ENCODE measurements around the gene FN1. TPM values are rescaled to one million over a fixed set of nuclear protein-coding genes. Genes with fewer than 3 reads are reported as not detected.

FN1 gene
- total RNA-seq, 1 donor, result 18,025 TPM

DNA sequence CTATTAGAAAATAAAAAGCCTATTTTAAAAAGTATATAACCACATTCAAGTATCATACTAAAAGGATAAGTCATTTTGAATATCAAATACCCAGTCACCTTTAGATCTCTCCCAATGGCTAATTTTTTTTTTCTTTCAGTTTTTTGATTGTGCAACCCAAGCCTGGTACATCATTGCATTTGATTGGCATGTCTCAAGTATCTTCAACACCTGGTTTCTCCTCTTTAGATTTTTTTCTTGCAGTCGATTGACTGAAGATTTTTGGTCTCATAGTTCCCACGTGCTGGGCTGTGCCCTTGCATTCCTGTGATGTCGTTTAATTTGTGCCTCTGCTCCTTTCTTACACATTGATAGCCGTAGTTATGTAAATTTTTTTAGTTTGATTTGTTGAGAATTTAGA lies 83.3 kb downstream of the FN1 start:
- Histone ChIP-seq H3K9me3 (ENCODE audit: low read depth, low read length) (no peaks in the 10 kb centered on the region), H2AFZ (ENCODE audit: low read length) (no peak overlapping the region), H3K4me1 (ENCODE audit: insufficient read depth, low read length) (peaks cover 4% of the 10 kb centered on the region), H3K27me3 (ENCODE audit: insufficient read depth, low read length) (no peaks in the 10 kb centered on the region), H3K27ac (ENCODE audit: low read depth, low read length) (no peak overlapping the region), H3K79me2 (ENCODE audit: insufficient read depth, low read length) (no peaks in the 10 kb centered on the region), H3K36me3 (ENCODE audit: insufficient read depth, low read length) (peaks cover 30% of the 10 kb centered on the region), H4K20me1 (ENCODE audit: insufficient read depth, low read length) (peaks cover 3% of the 10 kb centered on the region), H3K4me3 (ENCODE audit: insufficient read depth, low read length) (no peak overlapping the region), H3K4me2 (ENCODE audit: insufficient read depth, low read length) (no peak overlapping the region)
- peak; percentile 25 for DNase-seq (ENCODE audit: insufficient read length, low spot score, missing footprints)
- no peak for TF ChIP-seq CTCF (IDR thresholded peaks at IDR 0.05; ENCODE audit: extremely low read depth, low read depth, low read length)

DNA sequence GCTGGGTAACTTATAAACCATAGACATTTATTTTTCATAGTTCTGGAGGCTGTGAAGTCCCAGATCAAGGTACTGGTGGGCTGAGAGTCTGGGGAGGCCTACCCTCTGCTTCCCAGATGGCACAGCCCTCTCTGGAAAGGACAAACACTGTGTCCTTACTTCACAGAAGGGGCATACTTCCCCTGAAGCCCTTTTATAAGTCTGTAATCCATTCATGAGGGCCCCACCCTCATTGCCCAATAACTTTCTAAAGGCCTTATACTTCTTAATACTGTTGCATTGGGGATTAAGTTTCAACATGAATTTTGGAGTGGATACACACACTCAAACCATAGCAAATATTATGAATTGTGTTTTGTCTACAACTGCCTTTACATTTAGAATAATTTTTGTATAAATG lies 88.0 kb downstream of the FN1 start:
- Histone ChIP-seq H3K27me3 (ENCODE audit: insufficient read depth, low read length) (no peaks in the 10 kb centered on the region), H3K36me3 (ENCODE audit: insufficient read depth, low read length) (peaks cover 60% of the 10 kb centered on the region), H2AFZ (ENCODE audit: low read length) (no peak overlapping the region), H3K9me3 (ENCODE audit: low read depth, low read length) (no peaks in the 10 kb centered on the region), H3K4me3 (ENCODE audit: insufficient read depth, low read length) (no peak overlapping the region), H4K20me1 (ENCODE audit: insufficient read depth, low read length) (no peaks in the 10 kb centered on the region), H3K27ac (ENCODE audit: low read depth, low read length) (no peak overlapping the region), H3K79me2 (ENCODE audit: insufficient read depth, low read length) (peaks cover 2% of the 10 kb centered on the region), H3K4me2 (ENCODE audit: insufficient read depth, low read length) (no peak overlapping the region), H3K4me1 (ENCODE audit: insufficient read depth, low read length) (no peaks in the 10 kb centered on the region)
- TF ChIP-seq CTCF (IDR thresholded peaks at IDR 0.05; ENCODE audit: extremely low read depth, low read depth, low read length), result no peak
- peak; percentile 11 for DNase-seq (ENCODE audit: insufficient read length, low spot score, missing footprints)

DNA sequence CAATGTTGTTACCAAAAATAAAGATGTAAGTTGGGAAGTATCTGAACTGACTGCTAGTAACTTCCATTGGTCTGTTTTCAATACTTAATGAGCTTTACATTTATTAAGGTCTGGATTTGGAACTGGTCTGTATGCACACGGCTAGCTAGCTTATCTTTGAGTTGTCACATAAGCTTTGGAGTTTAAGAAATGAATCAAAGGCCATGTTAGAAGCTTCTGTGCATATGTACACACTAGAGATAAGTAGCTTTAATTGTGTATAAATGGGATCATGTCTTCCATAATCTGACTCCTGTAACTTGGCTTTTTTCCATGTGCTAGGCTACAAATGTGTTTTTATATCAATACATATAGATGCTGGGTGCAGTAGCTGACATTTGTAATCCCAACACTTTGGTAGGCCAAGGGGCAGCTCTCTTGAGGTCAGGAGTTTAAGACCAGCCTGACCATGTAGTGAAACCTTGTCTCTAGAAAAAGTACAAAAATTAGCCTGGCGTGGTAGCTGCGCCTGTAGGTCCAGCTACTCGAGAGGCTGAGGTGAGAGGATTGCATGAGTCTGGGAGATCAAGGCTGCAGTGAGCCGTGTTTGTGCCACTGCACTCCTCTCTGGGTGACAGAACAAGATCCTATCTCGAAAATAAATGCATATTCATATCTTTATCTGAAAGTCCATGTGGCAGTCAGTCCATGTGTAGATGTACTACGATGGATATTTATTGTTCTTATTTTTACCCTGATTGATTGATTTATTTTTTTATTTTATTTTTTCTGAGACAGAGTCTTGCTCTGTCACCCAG lies 96.8 kb downstream of the FN1 start:
- peaks cover 18% of the 10 kb centered on the region for H3K79me2 ChIP-seq (ENCODE audit: insufficient read depth, low read length)
- DNase-seq (ENCODE audit: insufficient read length, low spot score, missing footprints), result no peak
- no peak overlapping the region for H2AFZ ChIP-seq (ENCODE audit: low read length)
- TF ChIP-seq CTCF (IDR thresholded peaks at IDR 0.05; ENCODE audit: extremely low read depth, low read depth, low read length), result no peak
- H4K20me1 ChIP-seq (ENCODE audit: insufficient read depth, low read length), result no peaks in the 10 kb centered on the region
- H3K4me1 ChIP-seq (ENCODE audit: insufficient read depth, low read length), result no peaks in the 10 kb centered on the region
- H3K4me2 ChIP-seq (ENCODE audit: insufficient read depth, low read length), result no peak overlapping the region
- no peaks in the 10 kb centered on the region for H3K9me3 ChIP-seq (ENCODE audit: low read depth, low read length)
- no peak overlapping the region for H3K4me3 ChIP-seq (ENCODE audit: insufficient read depth, low read length)
- no peak overlapping the region for H3K27ac ChIP-seq (ENCODE audit: low read depth, low read length)
- H3K27me3 ChIP-seq (ENCODE audit: insufficient read depth, low read length), result no peaks in the 10 kb centered on the region
- peaks cover 70% of the 10 kb centered on the region for H3K36me3 ChIP-seq (ENCODE audit: insufficient read depth, low read length)

- Histone ChIP-seq H3K79me2 (ENCODE audit: insufficient read depth, low read length) (peaks cover 42% of the 10 kb centered on the region), H3K27me3 (ENCODE audit: insufficient read depth, low read length) (no peaks in the 10 kb centered on the region), H4K20me1 (ENCODE audit: insufficient read depth, low read length) (peaks cover 7% of the 10 kb centered on the region), H3K4me1 (ENCODE audit: insufficient read depth, low read length) (peaks cover 11% of the 10 kb centered on the region), H2AFZ (ENCODE audit: low read length) (no peak overlapping the region), H3K4me3 (ENCODE audit: insufficient read depth, low read length) (no peak overlapping the region), H3K36me3 (ENCODE audit: insufficient read depth, low read length) (peaks cover 71% of the 10 kb centered on the region), H3K27ac (ENCODE audit: low read depth, low read length) (no peak overlapping the region), H3K9me3 (ENCODE audit: low read depth, low read length) (no peaks in the 10 kb centered on the region), H3K4me2 (ENCODE audit: insufficient read depth, low read length) (no peak overlapping the region)
- no peak for TF ChIP-seq CTCF (IDR thresholded peaks at IDR 0.05; ENCODE audit: extremely low read depth, low read depth, low read length)
- no peak for DNase-seq (ENCODE audit: insufficient read length, low spot score, missing footprints)
Measured at GRCh38 chr2:215332872-215333595, 102.8 kb downstream of the FN1 start.
